ENCODE measurements around the gene DNAAF2. TPM values are rescaled to one million over a fixed set of nuclear protein-coding genes. Genes with fewer than 3 reads are reported as not detected.
A peak's percentile ranks its signal among the peaks of the same experiment; 100 is the strongest.

The DNAAF2 gene
- total and polyA plus RNA-seq, 2 of the 13 experiments (the other 11 are each of a cell fraction or from before 2014, with no cell fraction given): 6.1 to 13.6 TPM

DNA sequence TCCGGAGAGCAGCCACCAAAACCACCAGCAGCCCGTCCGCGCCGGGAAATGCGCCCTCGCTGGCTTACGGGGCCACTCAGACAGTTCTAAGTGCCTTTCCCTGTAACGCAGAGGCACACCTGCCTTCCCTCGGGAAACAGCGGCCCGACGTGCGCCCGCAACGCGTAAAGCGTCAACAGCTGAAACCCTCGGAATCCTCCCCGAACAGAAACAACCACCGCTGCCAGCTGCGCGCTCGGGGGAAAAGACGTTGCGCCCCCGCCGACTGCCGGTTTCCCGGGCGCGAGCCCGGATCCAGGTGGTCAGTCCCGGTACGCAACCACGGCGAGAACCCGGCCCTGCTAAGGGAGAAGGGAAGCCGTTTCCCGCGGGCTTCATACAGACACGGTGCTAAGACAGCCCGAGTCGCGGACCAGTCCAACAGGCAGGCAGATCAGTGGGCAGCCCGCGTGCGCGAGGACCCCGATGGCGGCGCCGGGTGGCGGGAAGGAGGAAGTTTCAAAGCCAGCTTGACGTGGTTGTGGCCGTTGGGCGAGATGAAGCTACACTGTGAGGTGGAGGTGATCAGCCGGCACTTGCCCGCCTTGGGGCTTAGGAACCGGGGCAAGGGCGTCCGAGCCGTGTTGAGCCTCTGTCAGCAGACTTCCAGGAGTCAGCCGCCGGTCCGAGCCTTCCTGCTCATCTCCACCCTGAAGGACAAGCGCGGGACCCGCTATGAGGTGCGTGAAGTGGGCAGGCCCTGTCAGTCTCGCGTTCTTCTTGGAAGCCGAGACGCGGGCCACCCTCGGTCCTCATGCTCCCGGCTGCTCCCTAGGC lies 36.4 kb downstream of the DNAAF2 start, which contains the start of gene LRR1 (continued):
- TF ChIP-seq, protein P1, sequence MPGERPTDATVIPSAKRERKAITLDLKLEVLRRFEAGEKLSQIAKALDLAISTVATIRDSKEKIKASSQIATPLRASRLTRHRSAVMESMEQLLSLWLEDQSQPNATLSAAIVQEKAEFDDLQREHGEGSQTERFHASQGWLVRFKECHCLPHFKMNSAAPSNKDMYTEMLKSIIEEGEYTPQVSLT (CRISPR knock-in tag; IDR thresholded peaks at IDR 0.05; ENCODE audit: borderline replicate concordance, low read depth): no peak
- TF ChIP-seq MYNN (CRISPR knock-in tag; IDR thresholded peaks at IDR 0.05; ENCODE audit: low read depth): no peak
- no peak for TF ChIP-seq FOXA1 (IDR thresholded peaks at IDR 0.05)
- peak; percentile 36 for TF ChIP-seq FOXA1 (CRISPR knock-in tag; IDR thresholded peaks at IDR 0.05)
- TF ChIP-seq ZNF766 (CRISPR knock-in tag; IDR thresholded peaks at IDR 0.05; ENCODE audit: borderline replicate concordance): 0 out of 2 replicates have a peak, but pooled peaks have one; percentile 63
- TF ChIP-seq SALL2 (CRISPR knock-in tag; IDR thresholded peaks at IDR 0.05): peak; percentile 87; the same call in 1 of the 2 replicates
- no peak; the same call in 1 of the 2 replicates for TF ChIP-seq SNAPC2 (CRISPR knock-in tag; IDR thresholded peaks at IDR 0.05)
- 0 out of 2 replicates have a peak, but pooled peaks have one; percentile 34 for TF ChIP-seq CSRNP2 (CRISPR knock-in tag; conservative IDR thresholded peaks at IDR 0.05; ENCODE audit: low read depth)
- TF ChIP-seq ZNF430 (CRISPR knock-in tag; IDR thresholded peaks at IDR 0.05): peak; percentile 96
- TF ChIP-seq CCAR2 (optimal IDR thresholded peaks at IDR 0.05; ENCODE audit: low read depth, low read length): no peak
- TF ChIP-seq USF2 (IDR thresholded peaks at IDR 0.05; ENCODE audit: low read depth, low read length): no peak
- no peak for TF ChIP-seq USF2 (CRISPR knock-in tag; IDR thresholded peaks at IDR 0.05; ENCODE audit: borderline replicate concordance)
- no peak; the same call in 1 of the 2 replicates for TF ChIP-seq ZBTB7A (CRISPR knock-in tag; IDR thresholded peaks at IDR 0.05)
- no peak for TF ChIP-seq POLR2AphosphoS2 (IDR thresholded peaks at IDR 0.05; ENCODE audit: low read depth, low read length)
- no peak for TF ChIP-seq HCFC1 (IDR thresholded peaks at IDR 0.05; ENCODE audit: low read depth, low read length)
- peak; percentile 95 for TF ChIP-seq HIVEP1 (CRISPR knock-in tag; IDR thresholded peaks at IDR 0.05)
- no peak for TF ChIP-seq U2AF2 (IDR thresholded peaks at IDR 0.05; ENCODE audit: low read depth, low read length)
- TF ChIP-seq ZNF230 (CRISPR knock-in tag; IDR thresholded peaks at IDR 0.05): no peak; the same call in 1 of the 2 replicates
- TF ChIP-seq, protein P2, sequence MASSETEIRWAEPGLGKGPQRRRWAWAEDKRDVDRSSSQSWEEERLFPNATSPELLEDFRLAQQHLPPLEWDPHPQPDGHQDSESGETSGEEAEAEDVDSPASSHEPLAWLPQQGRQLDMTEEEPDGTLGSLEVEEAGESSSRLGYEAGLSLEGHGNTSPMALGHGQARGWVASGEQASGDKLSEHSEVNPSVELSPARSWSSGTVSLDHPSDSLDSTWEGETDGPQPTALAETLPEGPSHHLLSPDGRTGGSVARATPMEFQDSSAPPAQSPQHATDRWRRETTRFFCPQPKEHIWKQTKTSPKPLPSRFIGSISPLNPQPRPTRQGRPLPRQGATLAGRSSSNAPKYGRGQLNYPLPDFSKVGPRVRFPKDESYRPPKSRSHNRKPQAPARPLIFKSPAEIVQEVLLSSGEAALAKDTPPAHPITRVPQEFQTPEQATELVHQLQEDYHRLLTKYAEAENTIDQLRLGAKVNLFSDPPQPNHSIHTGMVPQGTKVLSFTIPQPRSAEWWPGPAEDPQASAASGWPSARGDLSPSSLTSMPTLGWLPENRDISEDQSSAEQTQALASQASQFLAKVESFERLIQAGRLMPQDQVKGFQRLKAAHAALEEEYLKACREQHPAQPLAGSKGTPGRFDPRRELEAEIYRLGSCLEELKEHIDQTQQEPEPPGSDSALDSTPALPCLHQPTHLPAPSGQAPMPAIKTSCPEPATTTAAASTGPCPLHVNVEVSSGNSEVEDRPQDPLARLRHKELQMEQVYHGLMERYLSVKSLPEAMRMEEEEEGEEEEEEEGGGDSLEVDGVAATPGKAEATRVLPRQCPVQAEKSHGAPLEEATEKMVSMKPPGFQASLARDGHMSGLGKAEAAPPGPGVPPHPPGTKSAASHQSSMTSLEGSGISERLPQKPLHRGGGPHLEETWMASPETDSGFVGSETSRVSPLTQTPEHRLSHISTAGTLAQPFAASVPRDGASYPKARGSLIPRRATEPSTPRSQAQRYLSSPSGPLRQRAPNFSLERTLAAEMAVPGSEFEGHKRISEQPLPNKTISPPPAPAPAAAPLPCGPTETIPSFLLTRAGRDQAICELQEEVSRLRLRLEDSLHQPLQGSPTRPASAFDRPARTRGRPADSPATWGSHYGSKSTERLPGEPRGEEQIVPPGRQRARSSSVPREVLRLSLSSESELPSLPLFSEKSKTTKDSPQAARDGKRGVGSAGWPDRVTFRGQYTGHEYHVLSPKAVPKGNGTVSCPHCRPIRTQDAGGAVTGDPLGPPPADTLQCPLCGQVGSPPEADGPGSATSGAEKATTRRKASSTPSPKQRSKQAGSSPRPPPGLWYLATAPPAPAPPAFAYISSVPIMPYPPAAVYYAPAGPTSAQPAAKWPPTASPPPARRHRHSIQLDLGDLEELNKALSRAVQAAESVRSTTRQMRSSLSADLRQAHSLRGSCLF (CRISPR knock-in tag; IDR thresholded peaks at IDR 0.05; ENCODE audit: borderline replicate concordance): 0 out of 2 replicates have a peak, but pooled peaks have one; percentile 63
- TF ChIP-seq MED13 (CRISPR knock-in tag; IDR thresholded peaks at IDR 0.05): no peak
- TF ChIP-seq ZNF703 (CRISPR knock-in tag; IDR thresholded peaks at IDR 0.05; ENCODE audit: borderline replicate concordance): no peak
